Stimulated activated naive CD4-positive, alpha-beta T cell (primary cell): ENCODE results near the gene RNASE9.
"Not testable (repeated sequence)": the region's sequence is repeated elsewhere in the genome, so short reads cannot be mapped to it uniquely, and the experiment has no call there.

Experiments used
- DNase-seq, 6 experiments: peaks; one replicate each; lab custom pipeline; 2025; lab: John Stamatoyannopoulos, UW

Gene RNASE9

DNA sequence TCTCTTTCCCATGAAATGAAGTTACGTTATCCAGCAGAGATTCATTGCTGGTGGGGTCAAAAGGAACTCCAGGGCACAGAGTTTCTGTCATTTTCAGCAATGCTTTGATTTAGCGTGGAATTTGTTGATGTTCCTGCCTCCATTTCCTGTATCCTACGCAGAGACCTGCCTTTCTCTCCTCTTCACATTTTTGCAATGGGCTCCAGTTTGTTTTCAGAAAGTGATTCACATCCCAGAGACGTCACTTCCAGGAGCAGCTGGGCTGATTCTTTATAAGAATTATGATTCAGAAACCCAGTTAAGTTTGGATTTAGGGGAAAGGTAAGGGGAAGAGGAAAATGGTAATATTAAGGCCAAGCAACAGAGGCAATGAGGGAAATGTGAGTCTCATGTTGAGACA is 43.9 kb downstream of the RNASE9 start:
- no peak for DNase-seq

DNA sequence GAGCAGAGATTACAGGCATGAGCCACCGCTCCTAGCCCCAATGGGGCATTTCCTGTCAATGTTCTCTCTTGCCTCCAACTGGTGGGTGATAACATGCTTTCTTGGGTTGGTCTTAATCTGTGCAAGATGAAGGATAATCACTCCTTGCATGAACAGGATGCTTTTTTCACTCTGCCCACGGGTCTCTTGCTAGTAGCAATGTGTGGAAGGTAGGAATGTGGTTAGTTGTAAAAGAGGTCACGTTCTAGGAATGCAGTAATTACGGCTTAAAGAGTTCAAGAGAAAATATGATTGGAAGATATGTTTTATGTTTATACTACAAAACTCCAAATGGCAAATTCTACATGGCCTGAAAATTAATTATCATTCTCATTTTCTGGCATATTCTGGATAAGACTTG is 45.0 kb downstream of the RNASE9 start:
- DNase-seq: no peak

DNA sequence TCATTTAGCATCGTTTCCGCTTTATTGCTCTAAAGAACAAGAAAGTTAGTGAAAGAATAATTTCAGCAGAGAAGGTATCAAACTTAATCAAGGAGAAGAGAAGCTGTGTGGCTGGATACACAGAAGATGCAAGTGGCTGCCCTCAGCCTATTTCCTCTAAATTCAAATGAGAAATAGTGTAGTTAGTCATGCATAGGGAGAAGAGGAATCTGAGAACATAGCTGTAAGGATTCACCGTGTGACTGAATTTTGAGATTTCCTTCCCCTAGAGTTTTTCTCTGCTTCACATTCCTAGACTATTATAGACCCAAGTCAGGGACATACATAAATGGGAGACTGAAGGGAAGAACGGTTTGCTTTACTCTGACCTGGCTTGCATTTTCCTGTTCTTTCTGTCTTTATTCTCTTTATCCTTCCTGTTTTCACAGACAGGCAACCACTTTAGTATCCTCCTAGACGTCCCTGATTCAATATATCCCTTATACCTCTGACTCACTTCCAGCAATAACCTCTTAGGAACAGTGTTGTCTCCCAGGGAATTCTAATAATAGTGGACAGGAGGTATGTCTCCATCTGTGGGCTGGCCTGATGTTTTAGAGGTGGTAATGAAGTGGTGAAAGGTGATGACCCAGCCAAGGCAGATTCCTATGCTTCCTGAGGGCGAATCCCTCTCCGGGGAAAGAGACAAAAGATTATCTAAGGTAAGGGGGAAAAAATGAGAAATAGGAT is 48.5 kb downstream of the RNASE9 start:
- DNase-seq: no peak

DNA sequence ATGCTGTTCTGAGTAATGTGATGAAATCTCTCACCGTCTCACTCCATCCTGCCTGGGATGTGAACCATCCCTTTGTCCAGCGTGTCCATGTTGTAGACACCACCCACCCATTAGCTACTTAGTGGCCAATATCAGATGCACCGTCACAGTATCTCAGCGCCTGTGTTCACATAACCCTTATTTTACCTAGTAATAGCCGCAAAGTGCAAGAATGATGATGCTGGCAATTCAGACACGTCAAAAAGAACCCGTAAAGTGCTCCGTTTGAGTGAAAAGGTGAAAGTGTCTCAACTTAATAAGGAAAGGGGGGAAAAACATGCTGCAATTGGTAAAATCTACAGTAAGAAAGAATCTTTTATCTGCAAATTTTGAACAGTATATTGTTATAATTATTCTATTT is 52.5 kb downstream of the RNASE9 start:
- DNase-seq: no peak

DNA sequence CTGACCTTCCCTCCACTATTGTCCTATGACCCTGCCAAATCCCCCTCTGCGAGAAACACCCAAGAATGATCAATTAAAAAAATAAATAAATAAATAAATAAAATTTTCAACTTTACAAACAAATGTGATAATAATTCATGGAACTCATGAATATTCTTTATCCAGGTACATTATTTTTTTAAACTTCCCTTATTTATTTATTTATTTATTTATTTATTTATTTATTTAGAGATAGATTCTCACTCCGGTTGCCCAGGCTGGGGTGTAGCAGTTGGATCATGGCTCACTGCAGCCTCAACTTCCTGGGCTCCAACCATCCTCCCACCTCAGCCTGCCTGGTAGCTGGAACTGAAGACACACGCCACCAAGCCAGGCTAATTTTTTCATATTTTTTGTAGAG is 53.3 kb downstream of the RNASE9 start:
- not testable (repeated sequence) for DNase-seq

DNA sequence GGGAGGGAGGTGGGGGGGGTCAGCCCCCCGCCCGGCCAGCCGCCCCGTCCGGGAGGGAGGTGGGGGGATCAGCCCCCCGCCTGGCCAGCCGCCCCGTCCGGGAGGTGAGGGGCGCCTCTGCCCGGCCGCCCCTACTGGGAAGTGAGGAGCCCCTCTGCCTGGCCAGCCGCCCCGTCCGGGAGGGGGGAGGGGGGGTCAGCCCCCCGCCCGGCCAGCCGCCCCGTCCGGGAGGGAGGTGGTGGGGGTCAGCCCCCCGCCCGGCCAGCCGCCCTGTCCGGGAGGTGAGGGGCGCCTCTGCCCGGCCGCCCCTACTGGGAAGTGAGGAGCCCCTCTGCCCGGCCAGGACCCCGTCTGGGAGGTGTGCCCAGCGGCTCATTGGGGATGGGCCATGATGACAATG is 54.1 kb downstream of the RNASE9 start:
- DNase-seq: not testable (repeated sequence)

DNA sequence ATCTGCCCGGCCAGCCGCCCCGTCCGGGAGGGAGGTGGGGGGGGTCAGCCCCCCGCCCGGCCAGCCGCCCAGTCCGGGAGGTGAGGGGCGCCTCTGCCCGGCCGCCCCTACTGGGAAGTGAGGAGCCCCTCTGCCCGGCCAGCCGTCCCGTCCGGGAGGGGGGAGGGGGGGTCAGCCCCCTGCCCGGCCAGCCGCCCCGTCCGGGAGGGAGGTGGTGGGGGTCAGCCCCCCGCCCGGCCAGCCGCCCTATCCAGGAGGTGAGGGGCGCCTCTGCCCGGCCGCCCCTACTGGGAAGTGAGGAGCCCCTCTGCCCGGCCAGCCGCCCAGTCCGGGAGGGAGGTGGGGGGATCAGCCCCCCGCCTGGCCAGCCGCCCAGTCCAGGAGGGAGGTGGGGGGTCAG is 54.6 kb downstream of the RNASE9 start:
- DNase-seq: not testable (repeated sequence)
